Right cardiac atrium (tissue), 5 donors: ENCODE results near the gene TMEM125. TPM values are rescaled to one million over a fixed set of nuclear protein-coding genes. Genes with fewer than 3 reads are reported as not detected.

Source experiments
- ATAC-seq, 2 donors: fragments of 200-7000 bp; cut with Tn5 transposase; one replicate each; pipeline versions ENCODE4 v1.8.0 to v1.9.1; 2020; ENCODE audit warnings: moderate library complexity in 2 of 2, mild to moderate bottlenecking in 1 of 2
- DNase-seq, 3 donors: peaks; one replicate each; pipeline ENCODE4 v3.0.0-alpha.2; 2020
- H3K27ac ChIP-seq: one replicate; pipeline ENCODE4 v1.5.1; 2013; ENCODE audit warnings: mild to moderate bottlenecking, low read length, control low read depth, moderate library complexity
- H3K27me3 ChIP-seq: one replicate; pipeline ENCODE4 v1.6.1; 2013; ENCODE audit not compliant: control insufficient read depth, insufficient read depth
- H3K4me1 ChIP-seq: one replicate; pipeline ENCODE4 v1.6.1; 2013; ENCODE audit warnings: low read length; ENCODE audit not compliant: control insufficient read depth, insufficient read depth
- H3K4me3 ChIP-seq: one replicate; pipeline ENCODE4 v1.5.1; 2013; ENCODE audit warnings: low read length, control low read depth
- H3K9me3 ChIP-seq: one replicate; pipeline ENCODE4 v1.6.1; 2013; ENCODE audit warnings: low read length; ENCODE audit not compliant: control insufficient read depth
- WGBS: extraction: QIAGEN DNeasy Blood & Tissue Kit; methylation state at CpG from one replicate; pipeline ENCODE4 v1.1.7; 2013; 5-methylcytosine and 5-hydroxymethylcytosine counted together
- intact Hi-C, 4 donors: fragments of 100-400 bp; cut with DNase I; formaldehyde crosslinking; loops; one replicate each; pipeline versions ENCODE4 v1.11.0 to v1.14.0; 2022 to 2023
- long read RNA-seq, 4 donors: library from polyadenylated mRNA; unstranded; transcript quantifications; one replicate each; pipeline ENCODE4 v2.0.0, GENCODE V29; 2020 to 2021
- polyA plus RNA-seq: library from polyadenylated mRNA; stranded (reverse); fragments of 200-250 nt; gene quantifications from one replicate; pipeline ENCODE4 v1.2.3, GENCODE V29; 2013
- total RNA-seq, 4 donors: library from RNA; stranded (reverse); fragmentation: NEBNext Ultra II Directional; extraction: Animal tissue kit (Norgen Biotek cat#: 25700); gene quantifications; one replicate each; pipeline ENCODE4 v1.2.1, GENCODE V29; 2021
- donor health status: healthy with polysubstance abuse.
- donor health status: DM: no; HTN: yes; CAD: no.
- donor health status: DM: no; HTN: no; CAD: no.
- donor health status: DM: no; HTN: yes; CAD: no; lungs with severe emphysema.
- donor health status: DM: yes; HTN: yes; CAD: no.

The TMEM125 gene
- total RNA-seq, result 1 to 10 TPM in 3 of 4 donors, under 1 TPM in 1; 0.68 to 1.6 (median 1.3) TPM
- polyA plus RNA-seq, result 0.70 TPM
- long read RNA-seq, donor 1, partial matches to known transcripts, result 4 of 6 reads
- long read RNA-seq, donor 1, other reads (novel, unspliced or antisense), result 0 of 6 reads
- long read RNA-seq, donor 2, partial matches to known transcripts, result 1 of 1 reads
- long read RNA-seq, donor 2, other reads (novel, unspliced or antisense), result 0 of 1 reads
- long read RNA-seq, donor 3, partial matches to known transcripts, result 8 of 10 reads
- long read RNA-seq, donor 3, other reads (novel, unspliced or antisense), result 2 of 10 reads
- long read RNA-seq, donor 4, partial matches to known transcripts, result 2 of 2 reads
- long read RNA-seq, donor 4, other reads (novel, unspliced or antisense), result 0 of 2 reads

- ATAC-seq (no peak), DNase-seq (no peak)
- H3K4me3 ChIP-seq, result peak within 1 kb of the TSS; percentile 11
- H3K27me3 ChIP-seq, result no peaks in the 10 kb centered on the region
- intact Hi-C loops, result no loop called here
- H3K4me1 ChIP-seq, result peaks cover 2% of the 10 kb centered on the region
- H3K9me3 ChIP-seq, result no peaks in the 10 kb centered on the region
- 84% methylated on average over 7 of the region's 7 CpGs for WGBS
- H3K27ac ChIP-seq, result no peak within 1 kb of the TSS
Observed at GRCh38 chr1:43269627-43270375, at the start of gene TMEM125. TSS of gene TMEM125 (plus strand) at chr1:43269983. CDS start at chr1:43272723, 2,740 bp downstream.

GRCh38 chr1:43220905-43221778 is 48.6 kb upstream of the TMEM125 start:
- H3K27ac ChIP-seq, result no peak overlapping the region
- H3K9me3 ChIP-seq, result no peaks in the 10 kb centered on the region
- ATAC-seq (no peak), DNase-seq (no peak)
- no peak overlapping the region for H3K4me3 ChIP-seq
- H3K4me1 ChIP-seq, result no peaks in the 10 kb centered on the region
- intact Hi-C loops, result loop anchor here in 1 of 4 donors (10.0 kb wide), 1 partner anchor 194 kb away; no protein-coding TSS in a partner anchor
- WGBS, result 75% methylated on average over 7 of the region's 7 CpGs
- H3K27me3 ChIP-seq, result no peaks in the 10 kb centered on the region

- Histone ChIP-seq H3K4me3 (no peak overlapping the region), H3K9me3 (no peaks in the 10 kb centered on the region), H3K4me1 (no peaks in the 10 kb centered on the region), H3K27ac (no peak overlapping the region), H3K27me3 (no peaks in the 10 kb centered on the region)
- ATAC-seq, result no peak
- intact Hi-C loops, result loop anchor here in 1 of 4 donors (10.0 kb wide), 1 partner anchor 193 kb away; no protein-coding TSS in a partner anchor
- WGBS, result 95% methylated on average over 1 of the region's 1 CpG
- DNase-seq, result no peak
Observed at GRCh38 chr1:43221797-43222196, 48.0 kb upstream of the TMEM125 start.

- intact Hi-C loops, result loop anchor here in 1 of 4 donors (10.0 kb wide), 1 partner anchor 192 kb away; no protein-coding TSS in a partner anchor
- no peaks in the 10 kb centered on the region for H3K4me1 ChIP-seq
- DNase-seq (no peak), ATAC-seq (no peak)
- no peak overlapping the region for H3K4me3 ChIP-seq
- no peak overlapping the region for H3K27ac ChIP-seq
- 78% methylated on average over 9 of the region's 9 CpGs for WGBS
- H3K9me3 ChIP-seq, result no peaks in the 10 kb centered on the region
- no peaks in the 10 kb centered on the region for H3K27me3 ChIP-seq
Observed at GRCh38 chr1:43222879-43223278, 46.9 kb upstream of the TMEM125 start.

- intact Hi-C loops, result loop anchor here in 2 of 4 donors (5.0 to 10.0 kb wide), 2 partner anchors 190 to 192 kb away; no protein-coding TSS in a partner anchor
Observed at GRCh38 chr1:43225168-43225567, 44.6 kb upstream of the TMEM125 start.

GRCh38 chr1:43227143-43227764 is 42.5 kb upstream of the TMEM125 start:
- no peaks in the 10 kb centered on the region for H3K4me1 ChIP-seq
- H3K9me3 ChIP-seq, result no peaks in the 10 kb centered on the region
- DNase-seq (peak; percentile 82 to 93 (median 88)), ATAC-seq (peak; percentile 64 to 81)
- 16% methylated on average over 10 of the region's 10 CpGs for WGBS
- intact Hi-C loops, result loop anchor here in 3 of 4 donors (2.0 to 10.0 kb wide), 3 partner anchors 188 to 190 kb away; no protein-coding TSS in a partner anchor
- H3K4me3 ChIP-seq, result no peak overlapping the region
- no peak overlapping the region for H3K27ac ChIP-seq
- H3K27me3 ChIP-seq, result no peaks in the 10 kb centered on the region

More at GRCh38 chr1:43225168-43225567, 44.6 kb upstream of the TMEM125 start:
- no peaks in the 10 kb centered on the region for H3K27me3 ChIP-seq
- WGBS, result 71% methylated on average over 3 of the region's 3 CpGs
- DNase-seq, result no peak
- H3K4me3 ChIP-seq, result no peak overlapping the region
- H3K9me3 ChIP-seq, result no peaks in the 10 kb centered on the region
- no peak for ATAC-seq
- no peak overlapping the region for H3K27ac ChIP-seq
- no peaks in the 10 kb centered on the region for H3K4me1 ChIP-seq

GRCh38 chr1:43229826-43230780 is 39.7 kb upstream of the TMEM125 start:
- Histone ChIP-seq H3K27me3 (no peaks in the 10 kb centered on the region), H3K9me3 (no peaks in the 10 kb centered on the region), H3K4me1 (peaks cover 3% of the 10 kb centered on the region), H3K4me3 (no peak overlapping the region), H3K27ac (no peak overlapping the region)
- intact Hi-C loops, result loop anchor here (5.0 to 10.0 kb wide), 3 partner anchors 155 to 187 kb away; partner anchors contain the start of genes MED8 (in 3 of the 4) and SZT2 (in 3 of the 4)
- 75% methylated on average over 6 of the region's 6 CpGs for WGBS
- DNase-seq (peak in 2 of 3 donors; percentile 44 to 60), ATAC-seq (no peak)

- DNase-seq, result peak in 1 of 3 donors; percentile 58
- H3K9me3 ChIP-seq, result no peaks in the 10 kb centered on the region
- peak in 1 of 2 donors; percentile 74 for ATAC-seq
- intact Hi-C loops, result loop anchor here in 3 of 4 donors (10.0 kb wide), 2 partner anchors 153 to 183 kb away; partner anchors contain the start of genes MED8 (in 3 of the 3) and SZT2 (in 3 of the 3)
- H3K27ac ChIP-seq, result peak overlapping the region; percentile 32
- H3K4me1 ChIP-seq, result peaks cover 3% of the 10 kb centered on the region
- H3K4me3 ChIP-seq, result no peak overlapping the region
- 40% methylated on average over 4 of the region's 4 CpGs for WGBS
- no peaks in the 10 kb centered on the region for H3K27me3 ChIP-seq
Observed at GRCh38 chr1:43232074-43232473, 37.7 kb upstream of the TMEM125 start.

- no peak for DNase-seq
- no peak overlapping the region for H3K4me3 ChIP-seq
- H3K4me1 ChIP-seq, result peaks cover 3% of the 10 kb centered on the region
- no peaks in the 10 kb centered on the region for H3K9me3 ChIP-seq
- intact Hi-C loops, result loop anchor here in 3 of 4 donors (10.0 kb wide), 2 partner anchors 152 to 182 kb away; partner anchors contain the start of genes MED8 (in 3 of the 3) and SZT2 (in 3 of the 3)
- WGBS, result 62% methylated on average over 4 of the region's 4 CpGs
- H3K27me3 ChIP-seq, result no peaks in the 10 kb centered on the region
- H3K27ac ChIP-seq, result peak overlapping the region; percentile 32
- ATAC-seq, result no peak
Observed at GRCh38 chr1:43232482-43232881, 37.3 kb upstream of the TMEM125 start.
